Activated CD4-positive, alpha-beta T cell treated with anti-CD3 and anti-CD28 coated beads for 36 hours (primary cell): ENCODE measurements around the gene CAMSAP2. TPM values are rescaled to one million over a fixed set of nuclear protein-coding genes. Genes with fewer than 3 reads are reported as not detected.

ENCODE experiments used
- ATAC-seq: fragments of 200-7000 bp; cut with Tn5 transposase; one replicate; pipeline ENCODE4 v1.10.0; 2021; ENCODE audit warnings: mild to moderate bottlenecking, moderate library complexity
- CTCF ChIA-PET: fragments of 350-600 bp; sonication (Branson Sonifier 250); formaldehyde crosslinking; loops from one replicate; lab custom pipeline; 2021; ENCODE audit warnings: antibody characterized with exemption; lab: Charles Lee
- POLR2A ChIA-PET: fragments of 350-600 bp; sonication (Branson Sonifier 250); formaldehyde crosslinking; loops from one replicate; lab custom pipeline; 2021; ENCODE audit warnings: antibody characterized with exemption, inconsistent platforms; lab: Charles Lee
- DNase-seq: peaks from one replicate; pipeline ENCODE4 v3.0.0-alpha.2; 2020
- H3K27ac Mint-ChIP-seq: one replicate; pipeline ENCODE4 v1.8.0; 2021; ENCODE audit warnings: mixed read lengths
- H3K27me3 Mint-ChIP-seq: one replicate; pipeline ENCODE4 v1.8.0; 2021; ENCODE audit warnings: mixed read lengths
- H3K36me3 Mint-ChIP-seq: one replicate; pipeline ENCODE4 v1.8.0; 2021; ENCODE audit warnings: low read depth, mixed read lengths
- H3K4me1 Mint-ChIP-seq: one replicate; pipeline ENCODE4 v1.8.0; 2021; ENCODE audit warnings: mixed read lengths
- H3K4me3 Mint-ChIP-seq: one replicate; pipeline ENCODE4 v1.8.0; 2021; ENCODE audit warnings: mild to moderate bottlenecking, moderate library complexity, mixed read lengths
- H3K9me3 Mint-ChIP-seq: one replicate; pipeline ENCODE4 v1.8.0; 2021; ENCODE audit warnings: low read depth, mixed read lengths
- intact Hi-C, 2 experiments: fragments of 100-400 bp; cut with DNase I in 1 of 2; cut with micrococcal nuclease in 1 of 2; formaldehyde crosslinking; loops; one replicate each; pipeline versions ENCODE4 v1.14.2 to v1.15.1; 2022 to 2024; cut with DNase I, micrococcal nuclease
- total RNA-seq, 2 experiments: library from RNA; stranded (reverse); gene quantifications; one replicate each; pipeline ENCODE4 v1.2.3, GENCODE V29; 2021

CAMSAP2 gene
- total RNA-seq, 2 experiments from 2014 or later, result 2.3 to 3.0 TPM

- Mint-ChIP-seq H3K4me3 (no peak overlapping the region), H3K27ac (no peak overlapping the region), H3K9me3 (no peaks in the 10 kb centered on the region), H3K36me3 (no peaks in the 10 kb centered on the region), H3K27me3 (peaks cover 23% of the 10 kb centered on the region), H3K4me1 (peaks cover 11% of the 10 kb centered on the region)
- DNase-seq (no peak), ATAC-seq (no peak)
- CTCF ChIA-PET, result no interaction called here
- intact Hi-C loops, result loop anchor here in 1 of 2 experiments (5.0 kb wide), 1 partner anchor 42 kb away; no protein-coding TSS in a partner anchor
- POLR2A ChIA-PET, result no interaction called here
Measured at GRCh38 chr1:200909071-200909470, 170.4 kb downstream of the CAMSAP2 start.

GRCh38 chr1:200909757-200910239 lies 171.1 kb downstream of the CAMSAP2 start:
- no peak overlapping the region for H3K4me3 Mint-ChIP-seq
- no peak for DNase-seq
- no peak overlapping the region for H3K27ac Mint-ChIP-seq
- H3K27me3 Mint-ChIP-seq, result peaks cover 23% of the 10 kb centered on the region
- ChIA-PET CTCF (interaction anchor here (1.3 kb wide), 1 partner anchor 23 kb away, joined by 3 read pairs; no protein-coding TSS in a partner anchor), POLR2A (no interaction called here)
- no peaks in the 10 kb centered on the region for H3K36me3 Mint-ChIP-seq
- intact Hi-C loops, result loop anchor here in 1 of 2 experiments (5.0 kb wide), 1 partner anchor 42 kb away; no protein-coding TSS in a partner anchor
- no peaks in the 10 kb centered on the region for H3K9me3 Mint-ChIP-seq
- ATAC-seq, result no peak
- H3K4me1 Mint-ChIP-seq, result peaks cover 11% of the 10 kb centered on the region

Other genes starting within 250 kb of the CAMSAP2 start
- 10 to 100 TPM; 14.8 to 14.9 TPM for gene KIF14, start 118.1 kb upstream of the CAMSAP2 start, total RNA-seq
- 10 to 100 TPM; 17.4 to 19.4 TPM for gene DDX59, start 69.0 kb upstream of the CAMSAP2 start, total RNA-seq
- not detected for gene GPR25, start 134.1 kb downstream of the CAMSAP2 start, total RNA-seq
- not detected for gene INAVA, start 156.0 kb downstream of the CAMSAP2 start, total RNA-seq